GM19395 (cell line): ENCODE data around the gene STX4.
"Not testable (repeated sequence)": the region's sequence is repeated elsewhere in the genome, so short reads cannot be mapped to it uniquely, and the experiment has no call there.

Experiments used
- ATAC-seq: cut with Tn5 transposase; IDR thresholded peaks from one replicate; pipeline ENCODE4 v1.9.1; 2021; ENCODE audit warnings: mild to moderate bottlenecking, moderate library complexity; ENCODE audit not compliant: unreplicated experiment

STX4 gene

GRCh38 chr16:31013292-31013691 is 20.1 kb upstream of the STX4 start:
- not testable (repeated sequence) for ATAC-seq

DNA sequence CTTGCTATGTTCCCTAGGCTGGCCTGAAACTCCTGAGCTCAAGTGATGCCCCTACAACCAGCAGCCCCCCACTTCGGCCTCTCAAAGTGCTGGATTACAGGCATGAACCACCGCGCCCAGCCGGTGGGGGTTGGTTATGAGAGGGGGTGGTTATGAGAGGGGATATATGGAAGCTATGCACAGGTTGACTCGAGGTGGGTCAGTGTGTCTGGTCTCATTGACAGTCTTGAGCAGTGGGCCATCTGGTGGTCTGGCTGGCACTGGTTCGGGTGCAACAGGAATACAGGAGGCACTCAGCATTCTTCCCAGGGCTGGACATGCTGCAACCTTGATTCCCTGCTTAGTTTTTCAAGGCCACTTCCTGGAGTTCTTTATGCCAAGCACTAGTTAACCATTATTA is 17.3 kb upstream of the STX4 start:
- no peak for ATAC-seq

- ATAC-seq = not testable (repeated sequence)
Measured at GRCh38 chr16:31017756-31018155, 15.6 kb upstream of the STX4 start.

DNA sequence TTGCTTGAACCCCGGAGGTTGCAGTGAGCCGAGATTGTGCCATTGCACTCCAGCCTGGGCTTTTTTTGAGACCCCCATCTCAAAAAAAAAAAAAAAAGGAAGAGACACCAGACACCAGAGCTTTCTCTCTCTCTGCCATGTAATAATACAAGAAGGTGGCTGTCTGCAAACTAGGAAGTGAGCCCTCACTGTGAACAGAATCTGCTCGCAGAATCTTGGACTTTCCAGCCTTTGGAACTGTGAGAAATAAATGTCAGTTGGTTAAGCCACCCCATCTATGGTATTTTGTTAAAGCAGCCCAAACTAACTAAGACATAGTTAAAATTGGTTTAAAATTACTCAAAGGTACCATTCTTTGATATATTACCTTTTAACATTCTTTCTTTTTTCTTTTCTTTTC is 12.8 kb upstream of the STX4 start:
- ATAC-seq = no peak

DNA sequence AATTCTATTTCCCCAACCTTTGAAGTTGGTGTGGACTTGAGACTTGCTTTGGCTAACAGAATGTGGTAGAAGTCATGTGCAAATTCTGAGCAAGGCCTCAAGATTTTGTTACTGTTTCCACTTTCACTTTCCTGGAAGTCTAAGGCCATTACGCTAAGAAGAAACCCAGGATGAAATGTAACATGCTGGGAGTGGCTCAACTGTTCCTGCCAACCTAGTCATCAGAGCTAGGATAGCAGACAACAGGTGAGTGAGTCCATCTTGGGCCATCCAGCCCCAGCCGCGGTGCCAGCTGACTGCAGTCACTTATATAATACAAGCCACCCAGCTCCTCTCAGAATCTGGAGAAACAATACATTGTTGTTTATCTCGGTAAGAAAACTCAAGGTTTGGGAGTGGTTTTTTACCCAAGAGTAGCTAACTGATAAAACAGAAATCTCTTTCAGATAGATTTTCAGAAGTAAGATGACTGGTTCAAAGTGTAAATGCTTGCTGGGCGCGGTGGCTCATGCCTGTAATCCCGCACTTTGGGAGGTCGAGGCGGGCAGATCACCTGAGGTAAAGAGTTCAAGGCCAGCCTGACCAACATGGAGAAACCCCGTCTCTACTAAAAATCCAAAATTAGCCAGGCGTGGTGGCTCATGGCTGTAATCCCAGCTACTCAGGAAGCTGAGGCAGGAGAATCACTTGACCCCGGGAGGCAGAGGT is 10.7 kb upstream of the STX4 start:
- ATAC-seq = no peak

- ATAC-seq = no peak
Measured at GRCh38 chr16:31023252-31023602, 10.1 kb upstream of the STX4 start.

GRCh38 chr16:31023627-31024226 is 9.6 kb upstream of the STX4 start:
- ATAC-seq = no peak

DNA sequence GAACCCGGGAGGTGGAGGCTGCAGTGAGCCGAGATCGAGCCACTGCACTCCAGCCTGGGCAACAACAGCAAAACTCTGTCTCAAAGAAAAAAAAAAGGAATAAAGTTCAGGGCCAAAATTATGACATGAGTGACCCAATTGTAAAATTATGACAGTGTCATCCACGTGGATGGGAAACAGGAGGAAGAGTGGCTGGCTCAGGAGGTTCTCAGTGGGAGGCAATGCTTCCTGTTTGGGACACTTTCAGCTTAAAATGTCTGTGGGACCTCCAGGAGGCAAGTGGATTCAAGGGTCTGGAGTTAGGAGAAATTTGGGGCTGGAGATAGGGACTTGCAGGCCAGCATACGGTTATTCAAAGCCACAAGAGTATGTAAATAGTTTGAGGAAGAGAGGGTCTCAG is 8.0 kb upstream of the STX4 start:
- no peak for ATAC-seq

DNA sequence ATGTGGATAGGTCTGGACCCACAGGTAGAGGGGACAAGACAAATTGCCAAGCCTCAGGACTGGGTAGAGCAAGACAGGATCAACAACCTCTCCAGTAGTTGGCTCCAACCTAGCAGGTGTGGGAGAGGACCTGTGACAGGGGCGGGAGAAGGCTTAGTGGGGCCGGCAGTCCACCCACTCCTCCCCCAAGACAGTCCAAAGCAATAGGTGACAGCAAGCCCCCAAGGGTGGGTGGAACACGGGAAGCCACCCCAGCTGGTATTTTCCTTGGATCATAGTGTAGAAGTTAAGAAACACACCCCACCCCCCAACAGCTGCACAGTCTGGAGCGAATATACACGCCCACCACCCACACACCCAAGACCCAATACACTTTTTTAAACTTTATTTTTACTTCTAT is 4.1 kb upstream of the STX4 start:
- no peak for ATAC-seq

DNA sequence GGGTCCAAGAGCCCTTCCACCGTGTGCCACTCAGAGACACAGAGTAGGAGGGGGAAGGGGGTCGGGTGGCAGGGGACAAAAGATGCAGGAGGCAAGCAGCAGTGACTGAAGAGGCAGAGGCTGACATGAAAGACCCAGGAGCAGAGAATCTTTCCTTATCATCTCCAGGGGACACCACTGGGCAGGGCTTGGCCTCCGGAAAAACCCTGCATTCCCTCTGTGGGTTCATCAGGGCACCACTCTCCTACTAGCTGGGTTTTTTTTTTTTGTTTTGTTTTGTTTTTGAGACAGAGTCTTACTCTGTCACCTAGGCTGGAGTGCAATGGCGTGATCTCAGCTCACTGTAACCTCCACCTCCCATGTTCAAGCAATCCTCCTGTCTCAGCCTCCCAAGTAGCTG is 2.1 kb upstream of the STX4 start:
- ATAC-seq = no peak

- peak; percentile 50 for ATAC-seq
Measured at GRCh38 chr16:31033709-31034492, 543 bp downstream of the STX4 start.

DNA sequence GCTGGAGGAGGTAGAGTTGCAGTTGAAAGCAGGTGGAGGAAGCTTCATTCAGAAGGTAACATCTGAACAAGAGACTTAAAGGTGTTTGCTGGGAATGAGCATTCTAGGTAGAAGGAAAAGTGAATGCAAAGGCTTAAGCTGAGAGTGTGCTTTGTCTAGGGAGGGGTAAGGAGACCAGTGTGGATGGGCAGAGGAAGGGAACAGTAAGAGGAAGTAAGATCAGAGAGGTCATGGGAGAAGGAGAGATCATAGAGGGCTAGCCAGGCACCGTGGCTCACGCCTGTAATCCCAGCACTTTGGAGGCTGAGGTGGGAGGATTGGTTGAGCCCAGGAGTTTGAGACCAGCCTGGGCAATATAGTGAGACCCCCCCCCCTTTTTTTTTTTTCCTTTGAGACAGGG is 3.3 kb downstream of the STX4 start:
- ATAC-seq = no peak

DNA sequence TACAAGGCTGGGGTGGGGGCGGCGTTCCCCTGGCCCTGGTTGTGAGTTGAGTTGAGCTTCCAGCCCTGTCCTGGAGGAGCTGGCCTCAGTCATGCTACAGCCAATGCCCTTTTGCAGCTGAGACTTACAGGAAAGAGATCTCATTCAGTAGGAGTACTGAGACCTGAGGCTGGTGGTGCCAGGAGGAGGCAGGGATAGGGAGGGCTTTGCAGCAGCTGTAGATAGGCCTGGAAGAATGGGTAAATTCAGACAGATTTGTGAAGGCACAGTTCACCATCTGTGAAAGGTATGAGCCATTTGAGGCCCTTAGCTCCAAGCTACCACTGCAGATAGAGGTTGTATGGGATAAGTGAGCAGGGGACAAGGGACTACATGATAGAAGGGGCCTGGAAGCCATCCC is 5.6 kb downstream of the STX4 start:
- ATAC-seq = no peak

- ATAC-seq = no peak
Measured at GRCh38 chr16:31042866-31043265, 9.5 kb downstream of the STX4 start.

DNA sequence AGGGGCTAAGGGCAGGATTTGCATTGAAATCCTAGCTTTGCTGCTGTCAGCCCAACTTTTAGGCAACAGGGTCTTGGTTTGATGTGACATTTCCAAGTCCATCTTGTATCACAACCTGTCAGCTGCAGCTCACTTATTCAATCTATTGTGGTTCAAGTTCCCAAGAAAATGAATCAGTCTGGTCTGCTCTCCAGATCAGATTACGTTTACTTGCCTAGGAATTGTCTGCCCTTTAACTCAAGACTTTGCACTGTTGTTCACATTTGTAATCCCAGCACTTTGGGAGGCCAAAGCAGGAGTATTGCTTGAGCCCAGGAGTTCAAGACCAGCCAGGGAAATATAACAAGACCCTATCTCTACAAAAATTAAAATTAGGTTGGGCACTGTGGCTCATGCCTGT is 10.0 kb downstream of the STX4 start:
- no peak for ATAC-seq

DNA sequence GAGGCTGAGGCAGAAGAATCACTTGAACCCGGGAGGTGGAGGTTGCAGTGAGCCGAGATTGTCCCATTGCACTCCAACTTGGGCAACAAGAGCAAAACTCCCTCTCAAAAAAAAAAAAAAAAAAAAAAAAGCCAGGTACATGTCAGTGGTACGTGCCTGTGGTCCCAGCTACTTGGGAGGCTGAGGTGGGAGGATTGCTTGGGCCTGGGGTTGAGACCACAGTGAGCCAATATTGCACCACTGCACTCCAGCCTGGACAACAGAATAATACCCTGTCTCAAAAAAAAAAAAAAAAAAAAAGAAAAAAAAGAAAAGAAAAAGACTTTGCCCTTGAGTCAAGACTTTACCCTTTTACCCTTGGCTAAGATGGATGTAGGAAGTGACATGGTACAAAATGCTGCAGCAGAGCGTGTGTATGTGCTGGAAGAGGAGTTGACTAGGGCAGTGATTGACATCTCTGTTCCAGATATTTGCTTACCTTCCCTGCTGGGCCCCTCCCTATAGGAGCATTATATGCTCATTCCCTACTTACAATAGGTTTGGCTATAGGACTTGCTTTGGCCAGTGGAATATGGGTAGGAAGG is 10.6 kb downstream of the STX4 start:
- ATAC-seq = no peak

- no peak for ATAC-seq
Measured at GRCh38 chr16:31050280-31051030, 17.1 kb downstream of the STX4 start.

GRCh38 chr16:31052114-31052513 is 18.8 kb downstream of the STX4 start:
- ATAC-seq = no peak

DNA sequence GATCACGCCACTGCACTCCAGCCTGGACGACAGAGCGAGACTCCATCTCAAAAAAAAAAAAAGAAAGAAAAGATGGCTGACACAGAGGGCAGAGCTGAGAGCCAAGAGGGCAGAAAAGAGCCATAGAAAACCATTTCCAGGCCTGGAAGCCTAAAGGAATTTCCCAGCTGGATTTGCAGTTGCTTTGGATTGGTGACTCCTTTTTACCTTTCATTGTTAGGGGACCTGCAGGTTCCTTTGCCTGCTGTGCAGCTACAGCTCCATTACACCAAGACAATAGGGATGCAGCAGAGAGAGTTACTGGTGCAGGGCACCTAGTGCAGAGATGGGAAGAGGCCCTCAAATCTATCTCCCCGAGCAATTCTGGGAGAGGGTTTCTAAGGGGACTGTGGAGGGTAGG is 22.3 kb downstream of the STX4 start:
- no peak for ATAC-seq

GRCh38 chr16:31061126-31061812 is 27.9 kb downstream of the STX4 start:
- ATAC-seq = no peak
